Prostate gland (tissue), 2 donors: ENCODE results near the gene IPMK. TPM values are rescaled to one million over a fixed set of nuclear protein-coding genes. Genes with fewer than 3 reads are reported as not detected.
"Not testable (repeated sequence)": the region's sequence is repeated elsewhere in the genome, so short reads cannot be mapped to it uniquely, and the experiment has no call there.

Experiments used
- DNase-seq: peaks from one replicate; pipeline ENCODE4 v3.0.0-alpha.2; 2019; ENCODE audit warnings: low spot score
- H3K27ac ChIP-seq, 2 donors: fragments of 200-600 bp; sonication (generic); 2 replicates each; pipeline ENCODE4 v1.5.1; 2017 to 2019
- H3K27me3 ChIP-seq: fragments of 200-600 bp; sonication (generic); replicated peaks from 2 replicates; pipeline ENCODE4 v1.5.1; 2019; ENCODE audit not compliant: insufficient read depth
- H3K36me3 ChIP-seq, 2 donors: fragments of 200-600 bp; sonication (generic); 1 replicate in 1 of 2; 2 replicates in 1 of 2; pipeline versions ENCODE4 v1.5.1 to v1.8.1; 2017 to 2019
- H3K4me1 ChIP-seq: fragments of 200-600 bp; sonication (generic); replicated peaks from 2 replicates; pipeline ENCODE4 v1.5.1; 2019
- H3K4me3 ChIP-seq, 2 donors: fragments of 200-600 bp; sonication (generic); 2 replicates each; pipeline ENCODE4 v1.5.1; 2017 to 2019
- H3K9me3 ChIP-seq: fragments of 200-600 bp; sonication (generic); 2 replicates; pipeline ENCODE4 v1.5.1; 2017
- POLR2A ChIP-seq: fragments of 450-650 bp; IDR thresholded peaks from one replicate; pipeline ENCODE4 v1.6.1; 2016; ENCODE audit warnings: antibody characterized with exemption, mild to moderate bottlenecking
- POLR2AphosphoS5 ChIP-seq: sonication (generic); formaldehyde crosslinking; IDR thresholded peaks from one replicate; pipeline ENCODE4 v1.6.1; 2017; ENCODE audit warnings: antibody characterized with exemption
- WGBS: methylation state at CpG from one replicate; pipeline ENCODE4 v1.1.5; 2018; 5-methylcytosine and 5-hydroxymethylcytosine counted together
- intact Hi-C: fragments of 100-400 bp; cut with DNase I; formaldehyde crosslinking; loops from one replicate; pipeline ENCODE4 v1.14.2; 2022
- total RNA-seq, 2 donors: library from RNA; depleted of rRNA; stranded (reverse); fragments of >200 nt; gene quantifications; one replicate each; pipeline ENCODE4 v1.1.0, GENCODE V29; 2016
- TF ChIP-seq, protein P1 (sequence below), 4 experiments: fragments of 200-600 bp in 2 of 4; fragments of 450-650 bp in 2 of 4; sonication (generic) in 2 of 4; IDR thresholded peaks; 1 replicate in 3 of 4; 2 replicates in 1 of 4; pipeline ENCODE4 v1.5.1; 2016 to 2019; ENCODE audit warnings: antibody characterized with exemption in 4 of 4, mild to moderate bottlenecking in 2 of 4, moderate library complexity in 2 of 4

The IPMK gene
- total RNA-seq, 2 donors from 2014 or later = 2.6 to 5.5 TPM

DNA sequence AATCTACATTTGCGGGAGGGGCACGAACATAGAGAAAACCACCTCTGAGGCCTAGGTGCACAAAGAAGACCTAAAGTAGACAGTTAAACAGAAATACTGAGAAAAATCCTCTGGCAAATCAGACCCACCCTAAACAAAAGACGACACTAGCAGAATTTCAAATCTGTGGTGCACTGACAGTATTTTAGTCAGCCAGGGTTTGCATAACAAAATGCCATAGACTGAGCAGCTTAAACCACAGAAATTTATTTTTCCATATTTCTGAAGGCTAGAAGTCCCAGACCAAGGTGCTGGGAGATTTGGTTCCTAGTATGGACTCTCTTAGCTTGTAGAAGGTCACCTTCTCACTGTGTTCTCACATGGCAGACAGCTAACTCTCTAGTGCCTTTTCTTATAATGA lies 26.3 kb downstream of the IPMK start:
- 76% methylated on average over 3 of the region's 3 CpGs for WGBS
- Histone ChIP-seq H3K27ac (no peak overlapping the region), H3K27me3 (no peaks in the 10 kb centered on the region), H3K4me1 (no peaks in the 10 kb centered on the region), H3K4me3 (no peak overlapping the region), H3K36me3 (no peaks in the 10 kb centered on the region), H3K9me3 (no peaks in the 10 kb centered on the region)
- no peak for TF ChIP-seq POLR2AphosphoS5
- TF ChIP-seq POLR2A = no peak
- TF ChIP-seq, protein P1, sequence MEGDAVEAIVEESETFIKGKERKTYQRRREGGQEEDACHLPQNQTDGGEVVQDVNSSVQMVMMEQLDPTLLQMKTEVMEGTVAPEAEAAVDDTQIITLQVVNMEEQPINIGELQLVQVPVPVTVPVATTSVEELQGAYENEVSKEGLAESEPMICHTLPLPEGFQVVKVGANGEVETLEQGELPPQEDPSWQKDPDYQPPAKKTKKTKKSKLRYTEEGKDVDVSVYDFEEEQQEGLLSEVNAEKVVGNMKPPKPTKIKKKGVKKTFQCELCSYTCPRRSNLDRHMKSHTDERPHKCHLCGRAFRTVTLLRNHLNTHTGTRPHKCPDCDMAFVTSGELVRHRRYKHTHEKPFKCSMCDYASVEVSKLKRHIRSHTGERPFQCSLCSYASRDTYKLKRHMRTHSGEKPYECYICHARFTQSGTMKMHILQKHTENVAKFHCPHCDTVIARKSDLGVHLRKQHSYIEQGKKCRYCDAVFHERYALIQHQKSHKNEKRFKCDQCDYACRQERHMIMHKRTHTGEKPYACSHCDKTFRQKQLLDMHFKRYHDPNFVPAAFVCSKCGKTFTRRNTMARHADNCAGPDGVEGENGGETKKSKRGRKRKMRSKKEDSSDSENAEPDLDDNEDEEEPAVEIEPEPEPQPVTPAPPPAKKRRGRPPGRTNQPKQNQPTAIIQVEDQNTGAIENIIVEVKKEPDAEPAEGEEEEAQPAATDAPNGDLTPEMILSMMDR (IDR thresholded peaks at IDR 0.05) = no peak
- intact Hi-C loops = no loop called here
- DNase-seq = no peak

DNA sequence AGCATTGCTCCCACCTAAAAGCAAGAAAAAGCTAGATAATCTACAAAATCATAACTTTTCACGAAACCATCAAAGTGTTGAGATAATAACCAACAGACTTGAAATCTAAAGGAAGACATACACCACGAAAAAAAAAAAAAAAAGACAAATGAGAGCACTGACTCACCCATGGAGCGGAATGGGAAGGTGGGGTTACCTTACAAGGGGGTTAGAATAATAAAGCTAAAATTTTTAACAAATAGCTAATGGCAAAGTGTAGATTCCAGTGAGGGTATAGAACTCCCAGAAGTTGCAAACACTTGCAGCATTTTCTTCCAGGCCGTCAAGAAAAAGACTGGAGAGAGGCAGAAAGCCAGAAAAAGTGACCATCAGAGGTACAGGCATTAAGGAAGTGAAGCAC lies 27.2 kb downstream of the IPMK start:
- Histone ChIP-seq H3K27me3 (no peaks in the 10 kb centered on the region), H3K9me3 (no peaks in the 10 kb centered on the region), H3K4me3 (no peak overlapping the region), H3K4me1 (no peaks in the 10 kb centered on the region), H3K27ac (no peak overlapping the region), H3K36me3 (no peaks in the 10 kb centered on the region)
- intact Hi-C loops = no loop called here
- TF ChIP-seq POLR2AphosphoS5 (no peak), POLR2A (no peak)
- TF ChIP-seq, protein P1 (IDR thresholded peaks at IDR 0.05) = no peak
- no peak for DNase-seq
- WGBS = 81% methylated on average over 4 of the region's 4 CpGs

DNA sequence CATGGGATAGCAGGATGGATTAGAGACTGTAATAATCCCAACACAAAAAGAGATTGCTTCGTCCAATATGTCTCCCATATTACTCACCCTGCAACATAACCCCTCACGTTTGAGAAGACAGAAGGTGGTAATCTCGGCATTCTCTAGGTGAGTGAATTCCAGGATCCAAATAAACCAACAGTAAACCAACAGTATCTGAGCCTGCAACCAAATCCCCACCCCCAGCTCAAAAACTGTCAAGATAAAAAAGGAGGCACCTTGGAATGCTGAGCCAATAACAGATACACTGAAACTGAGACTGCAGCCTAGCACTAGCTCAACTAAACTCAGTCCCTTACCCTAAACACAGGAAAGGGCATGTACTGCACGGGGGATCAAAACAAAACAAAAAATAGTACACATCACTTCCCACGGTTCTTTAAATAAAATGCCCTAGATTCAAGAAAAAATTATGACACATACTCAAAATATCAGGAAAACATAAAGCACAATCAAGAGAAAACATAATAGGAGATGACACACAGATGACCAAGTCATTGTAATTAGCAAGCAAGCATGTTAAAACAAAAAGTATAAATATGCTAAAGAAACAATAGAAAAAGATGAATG lies 28.0 kb downstream of the IPMK start:
- whole genome bisulfite sequencing = 77% methylated on average over 5 of the region's 5 CpGs
- Histone ChIP-seq H3K27me3 (no peaks in the 10 kb centered on the region), H3K4me1 (no peaks in the 10 kb centered on the region), H3K4me3 (no peak overlapping the region), H3K27ac (no peak overlapping the region), H3K9me3 (no peaks in the 10 kb centered on the region), H3K36me3 (no peaks in the 10 kb centered on the region)
- no peak for TF ChIP-seq POLR2A
- TF ChIP-seq POLR2AphosphoS5 = no peak
- TF ChIP-seq, protein P1 (IDR thresholded peaks at IDR 0.05) = no peak
- DNase-seq = no peak
- intact Hi-C loops = no loop called here

DNA sequence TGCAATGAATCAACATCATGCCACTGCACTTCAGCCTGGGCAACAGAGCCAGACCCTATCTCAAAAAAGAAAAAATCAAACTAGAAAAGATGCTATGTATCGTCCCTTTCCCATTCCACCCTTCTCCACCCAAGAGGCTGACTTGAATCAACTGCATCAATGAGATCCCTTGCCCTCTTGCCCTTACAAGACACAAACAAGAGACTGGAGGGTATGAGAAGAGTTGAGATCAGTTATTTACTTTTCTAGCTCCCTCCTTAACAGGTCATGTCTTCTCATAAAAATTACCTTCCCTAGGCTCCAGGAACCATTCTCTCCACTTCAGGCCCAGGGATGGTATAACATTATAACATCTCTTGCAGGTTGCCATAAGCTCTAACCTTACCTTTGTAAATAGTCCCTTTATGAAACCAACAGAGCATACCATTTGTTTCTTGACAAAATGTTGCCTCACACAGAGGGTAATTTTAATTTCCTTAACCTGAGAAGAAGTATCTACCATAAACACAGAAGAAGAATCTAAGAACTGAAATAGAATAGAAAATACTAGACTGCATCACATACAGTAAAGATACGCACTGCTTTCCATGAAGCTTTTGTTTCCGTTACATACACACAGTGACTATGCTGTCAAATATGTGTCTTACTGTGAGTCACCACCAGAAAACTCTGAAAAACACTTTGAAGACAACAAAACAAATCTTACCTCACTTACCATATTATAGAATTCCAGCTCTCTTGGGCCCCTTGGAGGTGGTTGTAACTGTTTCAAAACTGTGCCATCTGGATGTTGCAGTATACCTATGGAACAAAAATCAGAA lies 30.5 kb downstream of the IPMK start:
- WGBS = 96% methylated on average over 3 of the region's 3 CpGs
- no peaks in the 10 kb centered on the region for H3K36me3 ChIP-seq
- no peak overlapping the region for H3K27ac ChIP-seq
- no peak for DNase-seq
- H3K4me3 ChIP-seq = no peak overlapping the region
- TF ChIP-seq, protein P1 (IDR thresholded peaks at IDR 0.05) = no peak
- TF ChIP-seq POLR2AphosphoS5 = no peak
- TF ChIP-seq POLR2A = no peak
- H3K4me1 ChIP-seq = no peaks in the 10 kb centered on the region
- intact Hi-C loops = no loop called here
- no peaks in the 10 kb centered on the region for H3K27me3 ChIP-seq
- H3K9me3 ChIP-seq = no peaks in the 10 kb centered on the region

DNA sequence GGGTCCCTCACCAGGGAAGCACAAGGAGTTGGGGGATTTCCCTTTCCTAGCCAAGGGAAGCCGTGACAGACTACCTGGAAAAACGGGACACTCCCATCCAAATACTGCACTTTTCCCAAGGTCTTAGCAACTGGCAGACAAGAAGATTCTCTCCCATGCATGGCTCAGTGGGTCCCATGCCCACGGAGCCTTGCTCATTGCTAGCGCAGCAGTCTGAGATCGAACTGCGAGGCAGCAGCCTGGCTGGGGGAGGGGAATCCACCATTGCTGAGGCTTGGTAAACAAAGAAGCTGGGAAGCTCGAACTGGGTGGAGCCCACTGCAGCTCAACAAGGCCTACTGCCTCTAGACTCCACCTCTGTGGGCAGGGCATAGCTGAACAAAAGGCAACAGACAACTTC lies 37.8 kb downstream of the IPMK start:
- H3K4me3 ChIP-seq, H3K36me3 ChIP-seq, H3K27me3 ChIP-seq, H3K9me3 ChIP-seq, DNase-seq, H3K4me1 ChIP-seq, H3K27ac ChIP-seq, intact Hi-C loops: not testable (repeated sequence)
- WGBS = 79% methylated on average over 7 of the region's 7 CpGs
